HG03342 (cell line): ENCODE measurements around the gene ZDHHC24.

ENCODE experiments used
- ATAC-seq: cut with Tn5 transposase; IDR thresholded peaks from one replicate; pipeline ENCODE4 v1.9.1; 2021; ENCODE audit warnings: mild to moderate bottlenecking, moderate library complexity; ENCODE audit not compliant: unreplicated experiment

The ZDHHC24 gene

DNA sequence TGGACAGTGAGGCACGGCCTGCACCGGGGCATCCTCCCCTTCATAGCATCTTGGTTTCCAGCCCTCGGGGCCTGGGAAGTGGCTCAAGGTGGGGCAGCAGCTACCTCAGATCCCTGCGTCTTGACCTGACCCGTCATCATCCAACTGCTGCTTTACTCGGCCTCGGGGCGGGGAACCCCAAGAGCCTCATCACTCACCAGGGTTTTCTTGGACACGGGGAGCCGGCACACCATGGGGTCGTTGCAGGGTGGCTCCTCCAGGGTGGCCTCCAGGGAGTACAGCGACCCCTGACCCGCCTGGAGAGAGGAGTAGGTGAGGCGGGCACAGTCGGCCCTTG, 21.9 kb upstream of the ZDHHC24 start:
- no peak for ATAC-seq

GRCh38 chr11:66566221-66566620, 20.4 kb upstream of the ZDHHC24 start:
- no peak for ATAC-seq

DNA sequence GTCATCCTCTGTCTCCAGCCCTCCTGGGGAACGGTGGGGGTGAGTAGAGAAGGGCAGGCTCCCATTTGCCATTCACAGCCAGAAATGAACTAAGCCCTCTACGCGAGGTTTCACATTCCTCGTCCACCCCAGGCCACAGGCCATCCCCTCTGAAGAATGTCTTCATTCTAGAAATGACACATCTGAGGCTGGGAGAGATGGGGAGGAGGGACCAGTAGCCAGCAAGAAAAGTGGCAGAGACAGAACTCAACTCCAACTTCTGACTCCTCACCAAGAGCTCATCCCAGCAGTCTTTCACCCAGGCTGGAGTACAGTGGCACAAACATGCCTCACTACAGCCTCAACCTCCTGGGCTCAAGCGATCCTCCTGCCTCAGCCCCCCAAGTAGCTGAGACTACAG, 19.1 kb upstream of the ZDHHC24 start:
- no peak for ATAC-seq

DNA sequence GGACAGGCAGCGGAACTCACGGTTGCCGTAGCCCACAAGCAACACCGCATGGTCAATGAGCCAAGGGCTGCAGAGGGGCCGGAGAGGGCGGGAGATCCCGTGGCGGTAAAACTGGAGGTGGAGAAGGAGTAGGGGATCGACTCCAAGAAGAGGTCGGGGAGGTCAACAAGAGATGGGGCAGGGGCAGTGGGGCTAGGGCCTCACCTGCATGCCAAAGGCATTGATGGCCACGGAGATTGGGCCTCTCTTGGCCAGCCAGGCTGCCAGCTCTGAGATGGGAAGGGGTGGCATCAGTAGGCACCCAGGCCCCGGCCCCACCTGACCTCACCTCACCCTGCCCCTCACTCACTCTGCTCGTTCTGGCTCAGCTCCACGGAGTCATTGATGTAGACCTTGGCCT, 18.7 kb upstream of the ZDHHC24 start:
- no peak for ATAC-seq

- ATAC-seq, result no peak
Measured at GRCh38 chr11:66563832-66564231, 18.0 kb upstream of the ZDHHC24 start.

DNA sequence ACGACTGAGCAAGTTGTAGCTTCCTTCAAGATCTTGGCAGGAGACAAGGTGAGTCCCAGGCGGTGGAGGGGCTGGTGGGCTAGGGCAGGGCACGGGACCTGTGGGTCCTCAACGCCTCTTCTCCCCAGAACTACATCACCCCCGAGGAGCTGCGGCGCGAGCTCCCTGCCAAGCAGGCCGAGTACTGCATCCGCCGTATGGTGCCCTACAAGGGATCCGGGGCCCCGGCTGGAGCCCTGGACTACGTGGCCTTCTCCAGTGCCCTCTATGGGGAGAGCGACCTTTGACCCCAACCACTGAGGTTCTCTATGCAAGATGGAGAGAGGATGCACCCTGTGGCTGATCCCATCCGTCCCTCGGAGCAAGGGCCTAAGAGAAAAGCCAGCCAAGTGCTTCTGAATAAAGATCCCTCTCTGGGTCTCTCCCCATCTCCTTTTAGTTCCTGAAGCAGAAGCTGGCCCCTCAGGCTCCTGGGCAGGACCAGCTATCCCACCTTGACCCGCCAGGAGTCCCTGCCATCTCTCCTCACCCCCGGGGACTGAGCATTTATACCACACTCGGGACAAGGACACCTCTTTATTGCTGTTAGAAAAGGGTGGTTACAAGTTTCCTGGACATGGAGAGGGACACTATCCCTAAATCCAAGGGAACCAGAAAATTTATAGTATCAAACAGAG, 17.2 kb upstream of the ZDHHC24 start:
- ATAC-seq, result no peak

DNA sequence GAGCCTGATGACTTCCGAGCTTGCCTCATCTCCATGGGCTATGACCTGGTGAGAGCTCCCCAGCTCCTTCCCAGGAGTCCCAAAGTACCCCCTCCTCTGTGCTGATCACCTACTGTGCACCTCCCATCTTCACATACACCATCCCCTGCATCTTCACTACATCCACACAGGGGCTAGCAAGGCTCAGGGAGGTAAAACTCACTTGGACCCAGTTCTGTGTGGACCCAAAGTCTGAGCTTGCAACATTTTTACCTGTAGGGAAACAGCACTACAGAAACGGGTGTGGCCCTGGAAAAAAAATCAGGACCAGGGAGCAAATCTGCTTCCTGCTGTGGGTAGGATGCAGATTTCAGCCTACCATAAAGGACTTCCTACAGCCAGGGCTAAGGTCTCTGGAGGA, 16.4 kb upstream of the ZDHHC24 start:
- ATAC-seq, result no peak

- no peak for ATAC-seq
Measured at GRCh38 chr11:66561975-66562248, 16.1 kb upstream of the ZDHHC24 start.

DNA sequence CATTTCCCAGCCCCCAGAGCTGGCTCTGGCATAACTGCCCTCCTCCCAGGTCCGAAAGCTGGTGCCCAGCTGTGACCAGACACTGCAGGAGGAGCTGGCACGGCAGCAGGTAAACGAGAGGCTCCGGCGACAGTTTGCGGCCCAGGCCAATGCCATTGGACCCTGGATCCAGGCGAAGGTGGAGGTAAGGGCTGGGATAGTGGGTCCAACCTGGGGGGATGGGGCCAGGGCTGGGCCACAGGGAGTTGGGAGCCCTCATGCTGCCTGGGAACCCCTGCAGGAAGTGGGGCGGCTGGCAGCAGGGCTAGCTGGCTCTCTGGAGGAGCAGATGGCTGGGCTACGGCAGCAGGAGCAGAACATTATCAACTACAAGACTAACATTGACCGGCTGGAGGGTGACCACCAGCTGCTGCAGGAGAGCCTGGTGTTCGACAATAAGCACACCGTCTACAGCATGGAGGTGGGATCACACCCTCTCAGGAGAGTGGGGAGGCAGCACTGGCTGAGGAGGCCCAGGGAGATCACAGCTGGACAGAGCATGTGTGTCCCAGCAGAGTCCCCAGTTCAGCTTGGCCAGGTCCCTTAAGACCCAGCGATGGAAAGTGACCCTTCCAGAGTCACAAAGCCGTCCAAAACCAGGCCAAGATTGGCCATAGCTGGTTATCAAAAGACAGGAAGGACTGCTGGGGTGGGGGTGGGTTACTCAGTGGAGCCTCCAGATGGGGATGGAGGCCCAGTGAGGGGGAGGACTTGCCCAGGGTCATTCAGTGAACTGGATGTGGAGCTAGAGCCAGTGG, 15.5 kb upstream of the ZDHHC24 start:
- ATAC-seq, result no peak

- ATAC-seq, result no peak
Measured at GRCh38 chr11:66559866-66560676, 14.2 kb upstream of the ZDHHC24 start.

DNA sequence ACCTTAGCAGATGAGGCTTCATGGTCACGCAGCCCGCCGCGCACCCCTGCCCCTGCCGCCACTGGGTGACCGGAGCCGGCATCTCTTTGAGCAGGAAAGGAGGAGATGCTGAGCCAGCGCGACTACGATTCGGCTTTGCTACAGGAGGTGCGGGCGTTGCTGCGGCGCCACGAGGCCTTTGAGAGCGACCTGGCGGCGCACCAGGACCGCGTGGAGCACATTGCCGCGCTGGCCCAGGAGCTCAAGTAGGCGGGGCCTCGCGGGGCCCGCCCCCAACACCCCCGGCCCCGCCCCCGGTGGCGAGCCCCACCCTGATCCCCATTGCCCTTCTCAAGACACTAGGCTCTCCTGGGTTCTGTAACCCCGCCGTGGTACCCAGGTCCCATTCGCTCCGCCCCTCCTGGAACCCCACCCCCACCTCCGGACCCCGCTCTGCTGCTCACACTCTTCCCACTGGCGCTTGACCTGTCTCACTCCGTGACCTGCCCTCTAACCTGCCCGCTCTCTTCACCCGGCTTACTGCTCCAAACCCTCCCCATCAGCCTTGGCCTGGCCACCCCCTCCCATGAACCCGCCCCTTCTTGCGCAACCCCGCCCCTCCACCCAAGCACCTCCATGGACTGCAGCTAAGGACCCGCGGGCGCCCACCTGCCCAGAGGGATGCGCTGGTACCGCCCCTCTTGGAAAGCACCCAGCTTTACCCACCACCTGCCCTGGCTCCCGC, 13.5 kb upstream of the ZDHHC24 start:
- no peak for ATAC-seq

- no peak for ATAC-seq
Measured at GRCh38 chr11:66557733-66558326, 12.0 kb upstream of the ZDHHC24 start.

- no peak for ATAC-seq
Measured at GRCh38 chr11:66556086-66556485, 10.2 kb upstream of the ZDHHC24 start.

DNA sequence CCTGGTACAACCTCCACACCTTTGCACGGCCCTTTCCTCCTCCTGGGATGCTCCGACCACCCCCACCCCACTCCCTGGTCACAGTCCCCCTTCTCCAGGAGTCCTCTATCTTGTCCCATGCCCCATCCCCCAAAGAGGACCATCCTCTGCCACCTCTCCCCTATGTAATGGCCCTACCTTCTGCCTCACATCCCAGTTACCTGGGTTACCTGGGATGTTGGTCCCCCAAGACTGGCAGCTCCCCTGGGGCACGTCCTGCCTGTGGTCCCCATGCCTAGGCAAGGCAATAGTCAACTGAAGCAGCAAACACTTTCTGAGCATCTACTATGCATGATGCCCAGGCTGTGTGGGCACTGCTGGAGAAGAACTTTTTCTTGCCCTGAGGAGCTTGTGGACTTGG, 9.6 kb upstream of the ZDHHC24 start:
- ATAC-seq, result no peak

- ATAC-seq, result no peak
Measured at GRCh38 chr11:66554602-66555001, 8.8 kb upstream of the ZDHHC24 start.

GRCh38 chr11:66550887-66551286, 5.0 kb upstream of the ZDHHC24 start:
- ATAC-seq, result no peak

- ATAC-seq, result no peak
Measured at GRCh38 chr11:66549696-66550095, 3.8 kb upstream of the ZDHHC24 start.

GRCh38 chr11:66548774-66549630, 3.2 kb upstream of the ZDHHC24 start:
- no peak for ATAC-seq

- ATAC-seq, result no peak
Measured at GRCh38 chr11:66548041-66548440, 2.2 kb upstream of the ZDHHC24 start.

- ATAC-seq, result no peak
Measured at GRCh38 chr11:66547662-66548009, 1.8 kb upstream of the ZDHHC24 start.
